Measurements from ENCODE around the gene SPRN. TPM values are rescaled to one million over a fixed set of nuclear protein-coding genes. Genes with fewer than 3 reads are reported as not detected.
"Not testable (repeated sequence)": the region's sequence is repeated elsewhere in the genome, so short reads cannot be mapped to it uniquely, and the experiment has no call there.

Gene SPRN
- total and polyA plus RNA-seq, 4 donors: 0.28 TPM; not detected in 3

GRCh38 chr10:133386951-133387350, 37.5 kb downstream of the SPRN start:
- WGBS, 2 donors: 95 to 97% methylated on average over 4 of the region's 4 CpGs
- ATAC-seq (ENCODE audit: low FRiP score); H3K9me3 ChIP-seq (ENCODE audit: control insufficient read depth, low read length); H3K27ac ChIP-seq (ENCODE audit: low read depth in 1 of 2, low read length in 2 of 2); H3K4me1 ChIP-seq (ENCODE audit: control insufficient read depth in 1 of 2, insufficient read depth in 2 of 2, low read length in 2 of 2); intact Hi-C loops (cut with DNase I); H3K27me3 ChIP-seq (ENCODE audit: control insufficient read depth in 1 of 2, insufficient read depth in 2 of 2, low read length in 1 of 2); H3K36me3 ChIP-seq (ENCODE audit: control insufficient read depth in 1 of 2, insufficient read depth in 2 of 2, low read length in 1 of 2); H3K4me3 ChIP-seq (ENCODE audit: low read length in 2 of 2): not testable (repeated sequence)
- DNase-seq: peak in 1 of 2 donors; percentile 19

- no peaks in the 10 kb centered on the region for H3K9me3 ChIP-seq (ENCODE audit: control insufficient read depth, low read length)
- 93 to 95% methylated on average over 2 of the region's 2 CpGs for WGBS, 2 donors
- no peak overlapping the region for H3K27ac ChIP-seq (ENCODE audit: low read depth in 1 of 2, low read length in 2 of 2)
- H3K4me3 ChIP-seq (ENCODE audit: low read length in 2 of 2): no peak overlapping the region
- DNase-seq (peak in 1 of 2 donors; percentile 34), ATAC-seq (ENCODE audit: low FRiP score) (no peak)
- H3K4me1 ChIP-seq (ENCODE audit: control insufficient read depth in 1 of 2, insufficient read depth in 2 of 2, low read length in 2 of 2): no peaks in the 10 kb centered on the region
- H3K27me3 ChIP-seq (ENCODE audit: control insufficient read depth in 1 of 2, insufficient read depth in 2 of 2, low read length in 1 of 2): no peaks in the 10 kb centered on the region
- H3K36me3 ChIP-seq (ENCODE audit: control insufficient read depth in 1 of 2, insufficient read depth in 2 of 2, low read length in 1 of 2): peaks cover 0 to 4% of the 10 kb centered on the region in 2 donors
- intact Hi-C loops (cut with DNase I): no loop called here
Measured at GRCh38 chr10:133385214-133385613, 39.2 kb downstream of the SPRN start.

DNA sequence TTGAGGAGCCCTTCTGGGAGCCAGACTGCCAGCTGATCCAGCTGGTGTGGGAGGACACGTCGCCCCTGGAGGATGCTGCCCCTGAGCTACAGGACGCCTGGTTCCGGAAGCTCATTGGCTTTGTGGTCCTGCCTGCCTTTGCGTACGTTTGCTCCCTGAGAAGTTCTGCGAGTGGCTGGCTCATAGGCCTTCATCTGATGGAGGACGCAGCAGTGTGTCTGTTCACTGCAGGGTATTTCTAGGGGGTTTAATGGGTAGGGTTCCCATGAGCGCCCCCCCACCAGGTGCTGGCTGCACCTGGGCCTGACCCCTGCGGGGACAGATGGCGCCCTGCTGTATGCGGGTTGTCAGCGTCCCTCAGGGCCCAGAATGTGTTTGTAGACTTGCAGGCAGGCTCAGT, 40.4 kb downstream of the SPRN start:
- intact Hi-C loops (cut with DNase I): no loop called here
- Histone ChIP-seq H3K9me3 (ENCODE audit: control insufficient read depth, low read length) (no peaks in the 10 kb centered on the region), H3K4me1 (ENCODE audit: control insufficient read depth in 1 of 2, insufficient read depth in 2 of 2, low read length in 2 of 2) (no peaks in the 10 kb centered on the region), H3K36me3 (ENCODE audit: control insufficient read depth in 1 of 2, insufficient read depth in 2 of 2, low read length in 1 of 2) (peaks cover 0 to 4% of the 10 kb centered on the region in 2 donors), H3K27me3 (ENCODE audit: control insufficient read depth in 1 of 2, insufficient read depth in 2 of 2, low read length in 1 of 2) (no peaks in the 10 kb centered on the region), H3K27ac (ENCODE audit: low read depth in 1 of 2, low read length in 2 of 2) (no peak overlapping the region), H3K4me3 (ENCODE audit: low read length in 2 of 2) (no peak overlapping the region)
- peak in 1 of 2 donors; percentile 50 for DNase-seq
- ATAC-seq (ENCODE audit: low FRiP score): no peak
- WGBS, 2 donors: 90 to 91% methylated on average over 13 of the region's 13 CpGs

DNA sequence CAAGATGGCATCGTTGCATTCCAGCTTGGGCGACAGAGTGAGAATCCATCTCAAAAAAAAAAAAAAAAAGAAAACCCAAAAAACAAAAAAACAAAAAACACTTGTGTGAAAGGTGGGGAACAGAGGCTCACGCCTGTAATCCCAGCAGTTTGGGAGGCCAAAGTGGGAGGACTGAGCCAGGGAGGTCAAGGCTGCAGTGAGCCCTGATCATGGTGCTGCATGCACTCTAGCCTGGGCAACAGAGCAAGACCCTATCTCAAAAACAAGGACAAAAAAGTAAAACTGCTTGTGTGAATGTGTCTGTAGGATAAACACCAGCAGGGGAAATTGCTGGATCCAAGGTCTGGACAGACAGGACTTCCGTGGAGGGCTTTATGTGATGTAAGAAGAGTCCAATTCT, 40.9 kb downstream of the SPRN start:
- Histone ChIP-seq H3K4me3 (ENCODE audit: low read length in 2 of 2) (no peak overlapping the region), H3K4me1 (ENCODE audit: control insufficient read depth in 1 of 2, insufficient read depth in 2 of 2, low read length in 2 of 2) (no peaks in the 10 kb centered on the region), H3K36me3 (ENCODE audit: control insufficient read depth in 1 of 2, insufficient read depth in 2 of 2, low read length in 1 of 2) (peaks cover 0 to 4% of the 10 kb centered on the region in 2 donors), H3K27ac (ENCODE audit: low read depth in 1 of 2, low read length in 2 of 2) (no peak overlapping the region), H3K27me3 (ENCODE audit: control insufficient read depth in 1 of 2, insufficient read depth in 2 of 2, low read length in 1 of 2) (no peaks in the 10 kb centered on the region), H3K9me3 (ENCODE audit: control insufficient read depth, low read length) (no peaks in the 10 kb centered on the region)
- ATAC-seq (ENCODE audit: low FRiP score) (no peak), DNase-seq (peak in 1 of 2 donors; percentile 35)
- WGBS, 2 donors: 94 to 97% methylated on average over 4 of the region's 4 CpGs
- intact Hi-C loops (cut with DNase I): no loop called here

GRCh38 chr10:133381036-133381435, 43.4 kb downstream of the SPRN start:
- H3K9me3 ChIP-seq (ENCODE audit: control insufficient read depth, low read length): no peaks in the 10 kb centered on the region
- 94 to 95% methylated on average over 8 of the region's 8 CpGs for WGBS, 2 donors
- H3K4me1 ChIP-seq (ENCODE audit: control insufficient read depth in 1 of 2, insufficient read depth in 2 of 2, low read length in 2 of 2): no peaks in the 10 kb centered on the region
- DNase-seq (peak in 1 of 2 donors; percentile 21), ATAC-seq (ENCODE audit: low FRiP score) (no peak)
- H3K27me3 ChIP-seq (ENCODE audit: control insufficient read depth in 1 of 2, insufficient read depth in 2 of 2, low read length in 1 of 2): no peaks in the 10 kb centered on the region
- no peak overlapping the region for H3K4me3 ChIP-seq (ENCODE audit: low read length in 2 of 2)
- intact Hi-C loops (cut with DNase I): no loop called here
- H3K27ac ChIP-seq (ENCODE audit: low read depth in 1 of 2, low read length in 2 of 2): no peak overlapping the region
- peaks cover 0 to 4% of the 10 kb centered on the region in 2 donors for H3K36me3 ChIP-seq (ENCODE audit: control insufficient read depth in 1 of 2, insufficient read depth in 2 of 2, low read length in 1 of 2)

GRCh38 chr10:133379801-133380666, 44.4 kb downstream of the SPRN start:
- H3K27me3 ChIP-seq (ENCODE audit: control insufficient read depth in 1 of 2, insufficient read depth in 2 of 2, low read length in 1 of 2): no peaks in the 10 kb centered on the region
- H3K4me3 ChIP-seq (ENCODE audit: low read length in 2 of 2): peak overlapping the region; percentile 60 to 80
- H3K27ac ChIP-seq (ENCODE audit: low read depth in 1 of 2, low read length in 2 of 2): no peak overlapping the region
- no peaks in the 10 kb centered on the region for H3K9me3 ChIP-seq (ENCODE audit: control insufficient read depth, low read length)
- ATAC-seq (ENCODE audit: low FRiP score): no peak
- DNase-seq: no peak
- 90% methylated on average over 36 of the region's 36 CpGs for WGBS, 2 donors
- no peaks in the 10 kb centered on the region for H3K4me1 ChIP-seq (ENCODE audit: control insufficient read depth in 1 of 2, insufficient read depth in 2 of 2, low read length in 2 of 2)
- peaks cover 0 to 4% of the 10 kb centered on the region in 2 donors for H3K36me3 ChIP-seq (ENCODE audit: control insufficient read depth in 1 of 2, insufficient read depth in 2 of 2, low read length in 1 of 2)
- intact Hi-C loops (cut with DNase I): loop anchor here in 1 of 2 donors (5.0 kb wide), 1 partner anchor 73 kb away; the partner anchor contains the start of genes TUBGCP2 and ZNF511

DNA sequence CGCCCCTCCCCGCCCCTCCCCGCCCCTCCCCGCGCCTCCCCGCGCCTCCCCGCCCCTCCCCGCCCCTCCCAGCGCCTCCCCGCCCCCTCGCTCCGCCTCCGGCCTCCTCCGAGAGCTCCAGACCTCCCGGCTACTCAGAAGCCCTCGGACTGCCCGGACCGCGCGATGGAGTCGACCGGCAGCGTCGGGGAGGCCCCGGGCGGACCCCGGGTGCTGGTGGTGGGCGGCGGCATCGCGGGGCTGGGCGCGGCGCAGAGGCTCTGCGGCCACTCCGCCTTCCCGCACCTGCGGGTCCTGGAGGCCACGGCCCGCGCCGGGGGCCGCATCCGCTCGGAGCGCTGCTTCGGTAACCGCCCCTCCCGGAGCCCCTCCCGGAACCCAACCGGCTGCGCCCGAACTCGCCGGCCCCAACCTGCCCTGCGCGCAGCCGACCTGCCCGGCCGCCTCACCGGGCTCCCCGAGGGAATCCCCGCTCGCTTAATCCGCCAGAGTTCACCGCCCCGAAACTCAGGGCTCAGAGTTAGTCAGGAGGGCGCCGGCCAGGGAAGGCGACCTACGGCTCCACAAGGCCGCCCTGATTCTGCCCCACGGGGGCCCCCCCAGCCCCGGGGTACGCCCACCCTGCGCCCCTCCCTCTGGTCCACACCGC, 45.1 kb downstream of the SPRN start, which contains the start of gene PAOX:
Gene PAOX (plus strand): TSS at position 111 of the 649 bp plus-strand sequence. CDS start 55 bp downstream, at position 166.
- intact Hi-C loops (cut with DNase I): loop anchor here in 1 of 2 donors (5.0 kb wide), 1 partner anchor 72 kb away; the partner anchor contains the start of genes TUBGCP2 and ZNF511
- DNase-seq (peak; percentile 87 to 92), ATAC-seq (ENCODE audit: low FRiP score) (peak; percentile 58)
- Histone ChIP-seq H3K27ac (ENCODE audit: low read depth in 1 of 2, low read length in 2 of 2) (peak within 1 kb of the TSS in 1 of 2 donors; percentile 4), H3K36me3 (ENCODE audit: control insufficient read depth in 1 of 2, insufficient read depth in 2 of 2, low read length in 1 of 2) (peaks cover 0 to 3% of the 10 kb centered on the region in 2 donors), H3K9me3 (ENCODE audit: control insufficient read depth, low read length) (no peaks in the 10 kb centered on the region), H3K4me3 (ENCODE audit: low read length in 2 of 2) (peak within 1 kb of the TSS; percentile 72 to 80), H3K27me3 (ENCODE audit: control insufficient read depth in 1 of 2, insufficient read depth in 2 of 2, low read length in 1 of 2) (no peaks in the 10 kb centered on the region), H3K4me1 (ENCODE audit: control insufficient read depth in 1 of 2, insufficient read depth in 2 of 2, low read length in 2 of 2) (no peaks in the 10 kb centered on the region)
- WGBS, 2 donors: 2 to 4% methylated on average over 30 to 69 of the region's 78 CpGs

DNA sequence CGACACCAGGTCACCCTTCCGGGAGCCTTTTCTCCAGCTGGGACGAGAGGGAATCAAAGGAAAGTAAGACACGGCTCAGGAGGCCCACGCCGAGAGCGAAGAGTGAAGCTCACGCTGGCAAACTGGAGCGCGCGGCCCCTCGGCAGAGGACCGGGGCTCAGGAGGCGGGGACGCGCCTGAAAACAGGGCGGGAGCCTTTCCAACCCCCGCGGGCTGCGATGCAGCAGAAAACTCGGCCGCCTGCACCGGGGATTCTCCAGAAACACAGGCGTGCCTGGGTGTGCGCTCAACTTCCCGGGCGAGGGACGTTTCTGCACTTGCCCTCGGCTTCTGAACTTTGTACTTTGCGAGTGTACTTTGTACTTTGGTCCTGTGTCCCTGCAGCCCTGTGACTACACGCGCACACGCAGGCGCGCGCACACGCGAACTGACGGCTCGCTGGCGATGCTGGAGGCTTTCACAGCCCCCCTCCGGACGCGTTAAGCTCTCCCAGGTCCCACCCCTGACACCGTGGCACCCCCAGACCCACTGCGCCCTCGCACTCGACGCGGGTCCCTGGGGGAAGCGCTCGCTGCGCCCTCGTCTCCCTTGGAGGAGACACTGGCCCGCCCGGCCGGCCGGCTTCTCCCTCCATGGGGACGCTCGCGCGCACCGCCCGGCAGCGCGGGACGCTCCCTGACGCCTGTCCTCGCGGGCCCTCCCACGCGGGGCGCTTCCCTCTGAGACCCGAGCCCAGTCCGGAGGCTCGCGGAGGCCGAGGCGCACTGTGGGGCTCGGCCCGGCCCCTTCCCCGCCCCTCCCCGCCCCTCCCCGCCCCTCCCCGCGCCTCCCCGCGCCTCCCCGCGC, 46.0 kb downstream of the SPRN start:
- 0% methylated on average over 65 to 83 of the region's 90 CpGs for WGBS, 2 donors
- peak; percentile 86 to 90 for DNase-seq
- intact Hi-C loops (cut with DNase I): loop anchor here in 1 of 2 donors (5.0 kb wide), 1 partner anchor 71 kb away; the partner anchor contains the start of genes TUBGCP2 and ZNF511
- Histone ChIP-seq H3K4me3 (ENCODE audit: low read length in 2 of 2) (peak overlapping the region; percentile 27 to 72), H3K27me3 (ENCODE audit: control insufficient read depth in 1 of 2, insufficient read depth in 2 of 2, low read length in 1 of 2) (no peaks in the 10 kb centered on the region), H3K36me3 (ENCODE audit: control insufficient read depth in 1 of 2, insufficient read depth in 2 of 2, low read length in 1 of 2) (no peaks in the 10 kb centered on the region), H3K4me1 (ENCODE audit: control insufficient read depth in 1 of 2, insufficient read depth in 2 of 2, low read length in 2 of 2) (no peaks in the 10 kb centered on the region), H3K27ac (ENCODE audit: low read depth in 1 of 2, low read length in 2 of 2) (peak overlapping the region in 1 of 2 donors; percentile 1), H3K9me3 (ENCODE audit: control insufficient read depth, low read length) (no peaks in the 10 kb centered on the region)
- ATAC-seq (ENCODE audit: low FRiP score): peak; percentile 87
